HEK293 (cell line): Measurements from ENCODE around the gene TMEM121B.

ENCODE experiments used
- EGR2 ChIP-seq: fragments of 450-650 bp; formaldehyde crosslinking; IDR thresholded peaks from 2 replicates; pipeline ENCODE4 v1.5.1; 2016; ENCODE audit warnings: low read depth, missing biosample characterization, missing genetic modification characterization
- GLI2 ChIP-seq: fragments of 450-650 bp; formaldehyde crosslinking; IDR thresholded peaks from 2 replicates; pipeline ENCODE4; 2017; ENCODE audit warnings: missing biosample characterization, missing genetic modification characterization, low read depth, borderline replicate concordance
- GLIS2 ChIP-seq: fragments of 450-650 bp; formaldehyde crosslinking; IDR thresholded peaks from 2 replicates; pipeline ENCODE4 v1.5.1; 2016; ENCODE audit warnings: missing biosample characterization, missing genetic modification characterization
- IKZF3 ChIP-seq: fragments of 450-650 bp; IDR thresholded peaks from 2 replicates; pipeline ENCODE4 v1.5.0; 2018; ENCODE audit warnings: missing biosample characterization, mild to moderate bottlenecking, missing genetic modification characterization, moderate library complexity
- SP2 ChIP-seq: fragments of 450-650 bp; formaldehyde crosslinking; IDR thresholded peaks from 2 replicates; pipeline ENCODE4 v1.5.1; 2016; ENCODE audit warnings: missing biosample characterization, missing genetic modification characterization
- SP3 ChIP-seq: fragments of 450-650 bp; formaldehyde crosslinking; IDR thresholded peaks from 2 replicates; pipeline ENCODE4 v1.5.1; 2016; ENCODE audit warnings: missing biosample characterization, missing genetic modification characterization
- TRIM28 ChIP-seq: IDR thresholded peaks from 2 replicates; pipeline ENCODE4 v1.6.1; 2011; ENCODE audit warnings: low read length, control low read depth, borderline replicate concordance
- TSHZ1 ChIP-seq: fragments of 450-650 bp; formaldehyde crosslinking; IDR thresholded peaks from 2 replicates; pipeline ENCODE4 v1.5.1; 2016; ENCODE audit warnings: missing biosample characterization, missing genetic modification characterization, borderline replicate concordance
- YY1 ChIP-seq: fragments of 450-650 bp; formaldehyde crosslinking; IDR thresholded peaks from 2 replicates; pipeline ENCODE4 v1.5.1; 2018; ENCODE audit warnings: missing biosample characterization, missing genetic modification characterization
- ZBTB21 ChIP-seq: fragments of 450-650 bp; formaldehyde crosslinking; IDR thresholded peaks from 2 replicates; pipeline ENCODE4 v1.5.1; 2017; ENCODE audit warnings: missing biosample characterization, missing genetic modification characterization
- ZBTB48 ChIP-seq: fragments of 450-650 bp; formaldehyde crosslinking; IDR thresholded peaks from 2 replicates; pipeline ENCODE4 v1.5.1; 2016; ENCODE audit warnings: missing biosample characterization, missing genetic modification characterization
- ZFP37 ChIP-seq: fragments of 450-650 bp; formaldehyde crosslinking; IDR thresholded peaks from 2 replicates; pipeline ENCODE4 v1.5.1; 2016; ENCODE audit warnings: missing biosample characterization, missing genetic modification characterization
- ZNF114 ChIP-seq: fragments of 450-650 bp; formaldehyde crosslinking; IDR thresholded peaks from 2 replicates; pipeline ENCODE4 v1.5.0; 2017; ENCODE audit warnings: missing biosample characterization, missing genetic modification characterization
- ZNF148 ChIP-seq: fragments of 450-650 bp; formaldehyde crosslinking; IDR thresholded peaks from 2 replicates; pipeline ENCODE4 v1.5.0; 2017; ENCODE audit warnings: missing biosample characterization, missing genetic modification characterization, borderline replicate concordance
- ZNF16 ChIP-seq: fragments of 450-650 bp; formaldehyde crosslinking; IDR thresholded peaks from 2 replicates; pipeline ENCODE4 v1.5.1; 2016; ENCODE audit warnings: low read depth, missing biosample characterization, missing genetic modification characterization
- ZNF223 ChIP-seq: fragments of 450-650 bp; formaldehyde crosslinking; IDR thresholded peaks from 2 replicates; pipeline ENCODE4 v1.5.1; 2016; ENCODE audit warnings: missing biosample characterization, missing genetic modification characterization
- ZNF239 ChIP-seq: fragments of 450-650 bp; formaldehyde crosslinking; IDR thresholded peaks from 2 replicates; pipeline ENCODE4 v1.5.1; 2016; ENCODE audit warnings: missing biosample characterization, missing genetic modification characterization
- ZNF335 ChIP-seq: fragments of 450-650 bp; formaldehyde crosslinking; conservative IDR thresholded peaks from 2 replicates; pipeline ENCODE4 v1.5.1; 2016; ENCODE audit warnings: missing biosample characterization, missing genetic modification characterization
- ZNF37A ChIP-seq: fragments of 450-650 bp; IDR thresholded peaks from 2 replicates; pipeline ENCODE4 v1.5.1; 2018; ENCODE audit warnings: missing biosample characterization, missing genetic modification characterization
- ZNF398 ChIP-seq: fragments of 450-650 bp; formaldehyde crosslinking; IDR thresholded peaks from 2 replicates; pipeline ENCODE4 v1.5.1; 2017; ENCODE audit warnings: missing biosample characterization, missing genetic modification characterization
- ZNF621 ChIP-seq: fragments of 450-650 bp; formaldehyde crosslinking; IDR thresholded peaks from 2 replicates; pipeline ENCODE4 v1.5.1; 2017; ENCODE audit warnings: missing biosample characterization, missing genetic modification characterization
- ZNF624 ChIP-seq: fragments of 450-650 bp; formaldehyde crosslinking; IDR thresholded peaks from 2 replicates; pipeline ENCODE4 v1.5.1; 2017; ENCODE audit warnings: missing biosample characterization, missing genetic modification characterization
- ZNF658 ChIP-seq: fragments of 450-650 bp; formaldehyde crosslinking; IDR thresholded peaks from 2 replicates; pipeline ENCODE4; 2016; ENCODE audit warnings: missing biosample characterization, missing genetic modification characterization
- ZNF701 ChIP-seq: fragments of 450-650 bp; formaldehyde crosslinking; IDR thresholded peaks from 2 replicates; pipeline ENCODE4 v1.5.1; 2016; ENCODE audit warnings: missing biosample characterization, missing genetic modification characterization
- ZNF747 ChIP-seq: fragments of 450-650 bp; formaldehyde crosslinking; IDR thresholded peaks from 2 replicates; pipeline ENCODE4 v1.5.1; 2016; ENCODE audit warnings: missing biosample characterization, missing genetic modification characterization
- ZNF837 ChIP-seq: fragments of 450-650 bp; formaldehyde crosslinking; IDR thresholded peaks from 2 replicates; pipeline ENCODE4 v1.5.1; 2016; ENCODE audit warnings: missing biosample characterization, missing genetic modification characterization
- TF ChIP-seq, protein P1 (sequence below): fragments of 450-650 bp; formaldehyde crosslinking; IDR thresholded peaks from 2 replicates; pipeline ENCODE4 v1.5.1; 2017; ENCODE audit warnings: missing biosample characterization, missing genetic modification characterization
- TF ChIP-seq, protein P2 (sequence below): fragments of 450-650 bp; formaldehyde crosslinking; IDR thresholded peaks from 2 replicates; pipeline ENCODE4 v1.5.1; 2016; ENCODE audit warnings: missing biosample characterization, missing genetic modification characterization

Gene TMEM121B

GRCh38 chr22:17121233-17122195 is at the start of gene TMEM121B (continued):
- TF ChIP-seq ZNF398 (tag by site-specific recombination) (peak; percentile 67), IKZF3 (peak; percentile 37; the same call in 1 of the 2 replicates), ZNF16 (tag by site-specific recombination) (no peak), ZNF624 (no peak), ZBTB48 (no peak; the same call in 1 of the 2 replicates), ZBTB21 (tag by site-specific recombination) (peak; percentile 86), ZNF148 (tag by site-specific recombination) (no peak), ZNF658 (no peak), GLIS2 (tag by site-specific recombination) (peak; percentile 80), ZNF335 (peak; percentile 95), ZNF621 (tag by site-specific recombination) (no peak), ZNF37A (no peak), ZNF747 (tag by site-specific recombination) (no peak), TRIM28 (no peak), SP2 (tag by site-specific recombination) (peak; percentile 75), GLI2 (tag by site-specific recombination) (no peak), ZNF239 (no peak), YY1 (tag by site-specific recombination) (no peak), ZNF837 (tag by site-specific recombination) (no peak), ZNF701 (tag by site-specific recombination) (no peak), ZFP37 (no peak), SP3 (tag by site-specific recombination) (peak; percentile 86), TSHZ1 (tag by site-specific recombination) (peak; percentile 37; the same call in 1 of the 2 replicates), ZNF223 (no peak), EGR2 (tag by site-specific recombination) (peak; percentile 75), ZNF114 (tag by site-specific recombination) (no peak)
- TF ChIP-seq, protein P1, sequence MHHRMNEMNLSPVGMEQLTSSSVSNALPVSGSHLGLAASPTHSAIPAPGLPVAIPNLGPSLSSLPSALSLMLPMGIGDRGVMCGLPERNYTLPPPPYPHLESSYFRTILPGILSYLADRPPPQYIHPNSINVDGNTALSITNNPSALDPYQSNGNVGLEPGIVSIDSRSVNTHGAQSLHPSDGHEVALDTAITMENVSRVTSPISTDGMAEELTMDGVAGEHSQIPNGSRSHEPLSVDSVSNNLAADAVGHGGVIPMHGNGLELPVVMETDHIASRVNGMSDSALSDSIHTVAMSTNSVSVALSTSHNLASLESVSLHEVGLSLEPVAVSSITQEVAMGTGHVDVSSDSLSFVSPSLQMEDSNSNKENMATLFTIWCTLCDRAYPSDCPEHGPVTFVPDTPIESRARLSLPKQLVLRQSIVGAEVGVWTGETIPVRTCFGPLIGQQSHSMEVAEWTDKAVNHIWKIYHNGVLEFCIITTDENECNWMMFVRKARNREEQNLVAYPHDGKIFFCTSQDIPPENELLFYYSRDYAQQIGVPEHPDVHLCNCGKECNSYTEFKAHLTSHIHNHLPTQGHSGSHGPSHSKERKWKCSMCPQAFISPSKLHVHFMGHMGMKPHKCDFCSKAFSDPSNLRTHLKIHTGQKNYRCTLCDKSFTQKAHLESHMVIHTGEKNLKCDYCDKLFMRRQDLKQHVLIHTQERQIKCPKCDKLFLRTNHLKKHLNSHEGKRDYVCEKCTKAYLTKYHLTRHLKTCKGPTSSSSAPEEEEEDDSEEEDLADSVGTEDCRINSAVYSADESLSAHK (tag by site-specific recombination): 0 out of 2 replicates have a peak, but pooled peaks have one; percentile 30
- TF ChIP-seq, protein P2, sequence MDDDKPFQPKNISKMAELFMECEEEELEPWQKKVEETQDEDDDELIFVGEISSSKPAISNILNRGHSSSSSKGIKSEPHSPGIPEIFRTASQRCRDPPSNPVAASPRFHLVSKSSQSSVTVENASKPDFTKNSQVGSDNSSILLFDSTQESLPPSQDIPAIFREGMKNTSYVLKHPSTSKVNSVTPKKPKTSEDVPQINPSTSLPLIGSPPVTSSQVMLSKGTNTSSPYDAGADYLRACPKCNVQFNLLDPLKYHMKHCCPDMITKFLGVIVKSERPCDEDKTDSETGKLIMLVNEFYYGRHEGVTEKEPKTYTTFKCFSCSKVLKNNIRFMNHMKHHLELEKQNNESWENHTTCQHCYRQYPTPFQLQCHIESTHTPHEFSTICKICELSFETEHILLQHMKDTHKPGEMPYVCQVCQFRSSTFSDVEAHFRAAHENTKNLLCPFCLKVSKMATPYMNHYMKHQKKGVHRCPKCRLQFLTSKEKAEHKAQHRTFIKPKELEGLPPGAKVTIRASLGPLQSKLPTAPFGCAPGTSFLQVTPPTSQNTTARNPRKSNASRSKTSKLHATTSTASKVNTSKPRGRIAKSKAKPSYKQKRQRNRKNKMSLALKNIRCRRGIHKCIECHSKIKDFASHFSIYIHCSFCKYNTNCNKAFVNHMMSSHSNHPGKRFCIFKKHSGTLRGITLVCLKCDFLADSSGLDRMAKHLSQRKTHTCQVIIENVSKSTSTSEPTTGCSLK (tag by site-specific recombination): no peak
